OCI-M2 (cell line): ENCODE data around the gene LOXHD1.

Experiments used
- DNase-seq: peaks from one replicate; lab custom pipeline; 2025; ENCODE audit not compliant: unreplicated experiment; lab: John Stamatoyannopoulos, UW

Gene LOXHD1

DNA sequence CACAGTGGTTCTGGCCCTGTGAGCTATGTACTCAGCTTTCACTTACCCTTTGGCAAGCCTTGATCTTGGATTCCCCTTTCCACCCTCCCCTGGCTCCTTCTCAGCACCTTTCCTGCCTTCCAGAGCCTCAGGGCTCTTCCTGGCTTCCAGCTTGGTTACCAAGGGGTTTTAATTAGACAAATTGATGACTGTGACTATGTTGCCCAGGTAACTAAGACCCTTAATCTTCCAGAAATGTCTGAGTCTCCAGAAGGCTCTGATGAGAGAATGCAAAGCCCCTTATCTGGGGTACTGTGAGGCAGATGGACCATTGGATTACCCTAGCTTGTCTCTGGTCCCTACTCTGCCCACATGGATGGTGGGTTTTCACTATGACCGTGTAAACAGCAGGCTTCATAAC is 174.2 kb downstream of the LOXHD1 start:
- no peak for DNase-seq

DNA sequence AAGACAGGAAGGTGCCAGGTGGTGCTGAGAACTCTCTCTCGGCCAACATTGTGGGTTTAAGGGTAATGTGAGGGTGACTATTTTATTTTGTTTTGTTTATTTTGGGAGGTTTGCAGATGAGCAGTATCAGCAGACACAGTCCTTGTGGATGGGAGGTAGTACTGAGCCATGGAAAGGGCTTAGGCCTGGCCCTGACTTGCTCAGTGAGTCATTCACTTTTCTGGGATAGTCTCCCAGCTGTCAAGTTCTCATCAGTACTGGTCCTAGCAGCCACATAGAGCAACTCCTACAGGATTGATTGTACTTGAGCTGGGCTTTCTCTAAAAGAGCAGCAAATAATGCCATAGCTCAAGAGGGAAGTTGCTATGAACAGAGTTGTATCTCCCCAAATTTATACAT is 175.2 kb downstream of the LOXHD1 start:
- no peak for DNase-seq

DNA sequence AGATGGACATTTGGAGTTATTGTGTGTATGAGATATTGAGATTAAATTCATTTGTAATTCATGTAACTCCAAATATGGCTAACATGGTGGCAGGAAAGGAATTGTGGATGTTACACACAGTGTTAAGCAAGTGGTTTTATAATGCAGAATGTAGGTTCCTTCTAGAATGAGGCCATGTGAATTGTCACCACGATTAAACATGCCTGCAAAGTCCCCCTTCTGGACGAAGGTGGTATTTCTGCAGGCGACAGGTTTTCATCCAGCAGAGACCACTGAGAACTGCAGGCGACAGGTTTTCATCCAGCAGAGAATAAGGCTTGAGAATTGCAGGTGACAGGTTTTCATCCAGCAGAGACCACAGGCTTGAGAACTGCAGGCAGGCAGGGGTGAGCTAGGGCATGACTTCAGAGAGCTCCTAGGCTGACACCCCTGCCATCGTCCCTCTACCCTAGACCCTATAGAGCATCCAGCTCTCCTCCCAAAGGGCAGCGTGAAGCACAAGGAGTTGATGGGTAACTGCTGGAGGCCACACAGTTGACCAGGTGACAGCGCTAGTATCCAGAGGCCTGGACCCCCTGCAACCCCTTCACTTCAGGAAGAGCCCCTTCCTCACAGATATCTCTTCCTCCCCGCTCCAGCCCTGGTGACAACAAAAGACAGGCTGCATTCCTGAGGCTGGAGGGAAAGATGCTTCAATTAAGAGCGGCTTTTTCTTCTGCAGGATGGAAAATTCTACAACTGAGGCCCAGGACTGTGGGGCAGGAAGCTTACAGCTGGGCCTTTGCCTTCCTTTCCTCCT is 175.8 kb downstream of the LOXHD1 start:
- no peak for DNase-seq

DNA sequence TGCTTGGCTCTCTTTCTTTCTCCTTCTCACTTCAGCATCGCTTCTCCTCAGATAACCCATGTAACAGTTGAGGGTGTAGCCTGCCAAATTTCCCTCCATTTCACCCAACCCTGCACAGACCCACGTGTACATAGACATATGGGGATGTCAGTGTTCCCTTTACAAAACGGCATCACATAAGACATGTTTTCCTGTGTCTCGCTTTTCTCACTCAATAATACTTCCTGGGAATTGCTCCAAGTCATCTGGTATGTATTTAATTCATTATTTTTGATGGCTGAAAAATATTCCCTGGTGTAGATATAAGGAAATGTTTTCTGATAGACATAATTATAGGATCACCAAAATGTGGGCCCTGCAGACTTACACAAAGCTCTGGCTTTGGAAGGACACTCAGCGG is 176.8 kb downstream of the LOXHD1 start:
- DNase-seq: no peak

DNA sequence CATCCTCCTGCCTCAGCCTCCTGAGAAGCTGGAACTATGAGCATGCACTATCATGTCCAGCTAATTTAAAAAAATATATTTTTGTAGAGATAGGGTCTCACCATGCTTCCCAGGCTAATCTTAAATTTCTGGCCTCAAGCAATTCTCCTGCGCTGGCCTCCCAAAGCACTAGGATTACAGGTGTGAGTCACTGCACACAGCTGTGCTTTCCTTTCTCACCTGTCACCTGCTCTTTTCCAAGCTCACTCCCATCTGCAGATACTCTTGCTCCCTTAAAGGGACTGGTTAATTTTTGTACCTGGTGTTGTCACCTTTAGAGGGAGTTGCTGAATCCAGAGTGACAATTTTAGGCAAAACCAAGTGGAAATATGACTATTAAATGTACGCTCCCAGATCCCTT is 178.2 kb downstream of the LOXHD1 start:
- DNase-seq: no peak

DNA sequence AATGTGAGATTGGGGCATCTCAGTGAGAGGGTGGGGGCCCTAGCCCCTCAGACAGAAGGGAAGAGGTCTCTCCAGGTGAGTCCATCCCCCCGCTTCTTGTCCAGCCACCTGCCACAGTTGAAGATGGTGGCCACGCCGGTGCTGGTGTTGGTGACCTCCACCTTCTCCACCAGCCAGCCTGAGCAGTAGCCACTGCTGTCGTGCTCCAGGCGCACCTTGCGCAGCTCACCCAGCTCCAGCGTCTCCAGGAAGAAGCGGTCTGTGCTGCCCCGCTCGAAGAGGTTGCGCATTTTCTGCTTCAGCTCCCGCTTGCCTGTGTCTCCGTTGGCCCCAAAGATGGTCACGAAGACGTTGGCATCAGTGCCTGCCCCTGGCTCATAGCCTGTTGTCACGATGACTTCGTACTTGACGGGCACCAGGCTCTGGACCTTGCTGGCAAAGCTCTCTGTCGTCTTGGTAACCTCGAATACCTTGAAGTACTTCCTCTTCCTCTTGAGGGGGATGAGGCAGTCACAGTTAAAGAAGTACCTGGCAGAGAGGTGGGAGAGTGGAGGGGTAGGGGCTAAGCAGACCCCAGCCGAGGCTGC is 179.5 kb downstream of the LOXHD1 start:
- no peak for DNase-seq

DNA sequence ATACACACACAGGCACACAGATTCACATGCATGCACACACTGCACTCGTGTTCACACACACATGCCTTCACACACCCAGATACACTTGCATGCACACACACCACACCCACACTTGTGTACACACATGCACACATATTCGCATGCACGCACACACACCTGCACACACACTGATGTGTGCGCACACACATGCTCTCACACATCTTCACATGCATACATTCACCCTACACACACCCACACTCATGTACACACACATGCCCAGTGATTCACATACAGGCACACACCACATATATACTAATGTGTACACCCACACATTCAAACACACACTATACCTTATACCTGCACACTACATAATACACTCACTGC is 181.6 kb downstream of the LOXHD1 start:
- no peak for DNase-seq

DNA sequence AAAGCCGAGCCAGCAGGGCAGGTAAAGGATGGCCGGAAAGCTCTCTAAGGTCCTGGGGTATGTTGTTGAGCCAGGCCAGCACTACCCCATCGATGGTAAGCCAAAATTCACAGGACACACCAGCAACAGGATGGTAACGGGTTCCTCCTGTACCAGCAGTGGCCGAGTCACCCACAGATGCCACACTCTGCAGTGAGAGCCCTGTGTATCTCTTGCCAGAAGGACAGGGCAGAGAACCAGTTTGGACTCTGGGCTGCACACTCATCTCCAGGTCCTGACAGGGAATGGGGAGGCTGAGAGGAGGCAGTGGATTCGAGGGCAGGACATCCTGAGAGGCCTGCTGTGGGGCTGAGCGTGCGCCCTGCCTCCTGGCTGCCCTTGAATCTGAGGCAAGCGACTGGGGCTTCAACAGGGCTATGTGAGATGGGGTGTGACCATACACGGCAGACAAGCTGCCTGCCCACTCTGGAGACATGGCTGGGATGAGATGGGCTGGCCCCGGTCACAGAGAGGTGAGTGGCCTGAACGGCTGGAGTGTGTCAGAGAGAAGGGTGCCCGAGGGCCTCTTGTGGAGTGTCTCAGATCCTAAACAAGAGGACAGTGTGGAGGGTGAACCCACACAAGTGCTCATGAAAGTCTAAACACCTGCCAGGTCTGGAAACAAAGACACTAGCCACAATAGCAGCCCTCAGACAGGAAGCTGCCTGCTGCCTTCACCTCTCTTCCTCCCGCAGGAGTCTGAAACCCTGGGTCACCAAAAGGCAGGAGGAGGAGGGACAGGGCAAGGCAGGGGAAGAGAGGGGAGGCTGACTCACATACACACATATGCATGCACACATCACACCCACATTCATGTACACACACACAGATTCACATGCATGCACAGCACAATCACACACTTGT is 182.3 kb downstream of the LOXHD1 start:
- DNase-seq: no peak

DNA sequence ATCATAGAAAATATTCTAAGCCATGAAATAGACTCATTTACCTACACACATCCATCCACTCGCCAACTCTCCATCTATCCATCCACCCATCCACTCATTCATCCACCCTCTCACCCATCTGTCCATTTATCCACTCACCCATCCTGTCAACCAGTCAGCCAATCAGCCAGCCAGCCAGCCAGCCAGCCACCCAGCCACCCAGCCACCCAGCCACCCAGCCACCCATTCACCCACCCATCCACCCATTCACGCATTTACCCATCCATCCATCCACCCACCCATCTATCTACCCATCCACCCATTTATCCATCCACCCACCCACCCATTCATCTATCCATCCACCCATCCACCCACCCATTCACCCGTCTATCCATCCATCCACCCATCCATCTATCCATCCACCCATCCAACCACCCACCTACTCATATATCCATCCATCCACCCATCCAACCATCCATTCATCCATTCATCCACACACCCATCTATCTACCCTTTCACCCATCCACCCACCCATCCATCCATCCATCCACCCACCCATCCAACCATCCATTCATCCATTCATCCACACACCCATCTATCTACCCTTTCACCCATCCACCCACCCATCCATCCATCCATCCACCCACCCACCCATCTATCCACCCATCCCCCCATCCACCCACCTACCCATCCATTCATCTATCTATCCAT is 185.1 kb downstream of the LOXHD1 start:
- no peak for DNase-seq

DNA sequence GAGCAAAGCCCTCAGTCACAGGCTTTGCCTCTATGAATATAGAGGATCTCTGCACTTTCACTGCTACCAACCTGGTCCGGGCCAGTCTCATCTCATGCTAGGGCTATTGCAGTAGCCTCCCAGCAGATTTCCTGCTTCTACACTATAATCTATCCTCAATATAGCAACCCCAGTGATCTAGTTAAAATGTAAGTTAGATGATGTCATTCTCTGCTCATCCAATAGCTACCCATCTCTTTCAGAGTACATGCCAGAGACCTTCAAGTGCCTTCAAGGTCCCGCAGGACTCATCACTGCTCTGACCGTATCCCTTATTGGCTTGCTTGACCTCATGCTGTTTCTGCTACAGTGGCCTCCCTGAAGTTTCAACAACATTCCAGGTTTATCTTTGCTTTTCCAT is 186.3 kb downstream of the LOXHD1 start:
- no peak for DNase-seq

DNA sequence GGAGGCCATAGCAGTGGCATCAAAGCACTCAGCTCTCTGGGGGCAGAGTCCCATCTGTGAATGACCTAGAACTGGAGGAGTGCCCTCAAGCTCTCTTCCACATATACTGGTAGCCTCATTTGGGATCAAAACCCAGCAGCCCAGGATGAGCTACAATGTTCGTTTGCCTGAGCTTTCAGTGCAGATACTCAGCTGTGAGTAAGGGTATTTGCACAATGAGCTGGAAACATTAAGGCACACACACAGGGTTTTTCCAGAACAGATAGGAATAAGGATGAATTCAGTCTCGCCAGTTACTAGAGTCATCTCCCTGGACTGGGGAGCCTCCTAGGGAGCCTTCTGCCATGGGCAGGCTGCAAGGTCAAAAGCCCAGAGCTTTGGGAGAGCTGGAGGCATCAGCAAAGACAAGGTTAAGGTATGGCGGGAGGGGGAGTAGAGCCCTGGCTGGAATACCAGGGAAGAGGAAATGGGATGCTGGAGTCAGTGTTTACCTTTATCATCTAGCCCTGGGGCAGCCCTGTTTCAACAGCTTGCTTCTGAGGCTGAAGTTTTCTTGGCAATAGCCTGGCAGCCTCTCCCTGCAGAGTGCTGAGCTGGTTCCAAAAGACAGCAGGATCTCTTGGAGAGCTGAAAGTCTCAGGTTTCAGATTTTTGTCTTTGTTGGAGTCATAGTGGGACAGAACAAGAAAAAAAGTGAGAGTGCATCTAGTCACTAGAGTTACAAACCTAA is 187.7 kb downstream of the LOXHD1 start:
- DNase-seq: no peak

DNA sequence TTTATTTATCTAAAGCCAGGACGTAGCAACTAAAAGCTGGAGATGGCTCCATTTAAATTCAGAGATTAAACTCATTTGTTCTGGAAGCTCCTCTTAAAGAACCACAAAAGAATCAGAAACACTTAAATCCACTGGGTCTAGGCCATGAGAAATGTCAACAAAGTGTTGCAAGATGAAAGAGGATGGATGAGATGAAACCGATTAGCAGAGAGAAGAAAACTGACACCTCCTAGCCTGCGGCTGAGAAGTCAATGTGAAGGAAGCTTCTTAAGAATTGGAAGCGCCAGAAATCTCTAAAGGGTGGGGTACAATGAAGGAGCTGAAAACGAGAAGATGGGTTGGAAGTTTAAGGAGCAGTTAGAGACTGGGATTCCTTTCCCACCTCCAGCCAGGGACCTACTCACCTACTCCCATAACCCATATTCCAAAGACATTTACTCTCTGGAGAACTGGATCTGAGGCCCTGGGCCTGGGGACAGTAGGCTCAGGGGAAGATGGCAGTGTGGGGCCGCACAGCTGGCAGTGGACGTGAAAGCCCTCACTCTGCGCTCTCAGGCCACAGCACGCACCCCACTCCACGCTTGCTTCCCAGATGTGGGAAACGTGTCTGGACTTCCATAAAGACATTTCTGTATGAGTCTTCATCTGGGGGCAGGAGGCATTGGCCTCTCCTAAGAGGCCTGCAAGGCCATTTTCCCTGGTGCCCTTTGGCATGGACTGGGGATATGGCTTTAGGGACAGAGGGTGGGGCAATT is 188.4 kb downstream of the LOXHD1 start:
- DNase-seq: no peak

DNA sequence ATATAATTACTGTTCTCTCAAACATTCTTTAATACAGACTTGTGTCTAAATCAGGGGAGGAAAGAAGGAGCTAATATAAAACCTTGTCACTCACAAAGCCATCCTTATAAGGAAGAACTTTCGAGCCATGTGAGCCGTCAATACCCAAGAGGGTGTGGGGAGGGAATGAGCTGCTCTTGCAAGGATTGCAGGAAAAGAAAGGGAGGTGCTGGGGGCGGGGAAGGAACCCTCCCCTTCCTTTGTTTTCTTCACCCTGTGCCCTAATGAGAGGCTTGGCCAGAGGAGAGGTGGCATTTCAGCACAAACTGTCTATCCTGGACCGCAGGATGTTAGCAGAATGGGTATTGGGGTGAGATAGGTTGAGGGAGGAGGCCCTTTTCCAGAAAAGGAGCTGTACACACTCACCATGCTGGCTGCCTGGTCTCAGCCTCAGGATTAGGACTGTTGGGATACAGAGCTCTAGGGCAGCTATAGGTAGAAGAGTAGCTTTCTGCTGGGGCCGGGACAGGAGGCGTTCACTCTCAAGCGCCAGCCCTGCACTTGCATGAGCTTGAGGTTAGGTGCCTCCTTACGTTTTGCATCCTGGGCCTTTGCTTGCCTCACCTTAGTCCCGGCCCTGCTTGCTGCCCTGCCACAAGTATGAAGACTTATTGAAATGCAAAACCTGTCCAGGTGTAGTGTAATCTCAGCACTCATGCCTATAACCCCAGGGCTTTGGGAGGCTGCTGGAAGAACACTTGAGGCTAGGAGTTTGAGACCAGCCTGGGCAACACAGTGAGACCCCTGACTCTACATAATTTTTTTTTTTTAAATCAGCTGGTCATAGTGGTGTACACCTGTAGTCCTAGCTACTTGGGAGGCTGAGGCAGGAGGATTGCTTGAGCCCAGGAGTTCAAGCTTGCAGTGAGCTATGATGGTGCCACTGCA is 190.5 kb downstream of the LOXHD1 start:
- DNase-seq: no peak

DNA sequence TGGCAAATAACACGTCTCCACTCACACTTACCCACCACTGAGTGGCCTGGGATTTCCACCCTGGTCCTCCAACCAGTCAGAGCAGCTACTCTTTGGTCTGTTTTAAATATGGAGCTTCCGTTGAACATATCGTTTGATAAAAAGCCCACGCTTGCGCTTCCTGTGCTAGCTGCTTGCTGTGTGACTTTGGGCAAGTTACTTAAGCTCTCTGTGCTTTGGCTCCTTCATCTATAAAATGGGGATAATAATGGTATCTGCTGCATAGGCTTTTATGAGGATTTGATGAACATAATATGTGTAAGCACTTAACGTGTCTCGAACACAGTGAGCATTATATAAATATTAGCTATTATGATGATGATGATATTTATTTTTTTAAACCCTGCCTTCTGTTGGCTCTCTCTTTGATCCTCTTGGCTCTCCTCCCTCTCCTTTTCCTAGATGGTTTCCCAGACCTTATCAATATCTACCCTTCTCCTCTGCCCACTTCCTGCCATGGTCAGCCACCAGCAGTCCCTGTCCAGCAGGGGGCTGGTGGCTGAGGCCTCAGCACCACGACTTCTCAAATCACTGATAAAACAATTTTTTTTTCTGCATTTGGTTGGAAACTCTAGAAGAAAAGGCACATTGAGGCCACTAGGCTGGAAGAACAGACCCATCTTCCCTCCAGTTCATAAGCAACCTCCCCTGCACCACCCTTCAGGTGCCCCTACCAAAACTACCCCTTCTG is 191.9 kb downstream of the LOXHD1 start:
- no peak for DNase-seq

DNA sequence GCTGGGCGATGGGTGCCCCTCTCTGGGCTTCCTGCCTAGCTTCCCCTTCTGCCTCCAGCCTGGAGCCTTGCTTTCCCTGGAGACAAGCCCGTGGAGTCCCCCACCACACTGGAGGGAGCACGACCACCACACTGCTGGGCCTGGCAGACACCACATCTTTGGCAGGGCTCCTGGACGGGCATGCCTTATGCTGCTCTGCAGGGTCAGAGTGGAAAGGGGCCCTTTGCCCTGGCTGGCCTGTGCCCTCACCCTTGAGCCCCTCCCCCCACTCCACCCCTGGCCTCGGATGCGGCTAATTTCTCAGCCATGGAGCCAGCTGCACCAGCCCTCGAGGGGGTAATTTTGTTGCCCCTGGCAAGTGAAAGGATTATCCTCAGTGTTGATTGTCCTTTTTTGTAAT is 194.5 kb downstream of the LOXHD1 start:
- no peak for DNase-seq

DNA sequence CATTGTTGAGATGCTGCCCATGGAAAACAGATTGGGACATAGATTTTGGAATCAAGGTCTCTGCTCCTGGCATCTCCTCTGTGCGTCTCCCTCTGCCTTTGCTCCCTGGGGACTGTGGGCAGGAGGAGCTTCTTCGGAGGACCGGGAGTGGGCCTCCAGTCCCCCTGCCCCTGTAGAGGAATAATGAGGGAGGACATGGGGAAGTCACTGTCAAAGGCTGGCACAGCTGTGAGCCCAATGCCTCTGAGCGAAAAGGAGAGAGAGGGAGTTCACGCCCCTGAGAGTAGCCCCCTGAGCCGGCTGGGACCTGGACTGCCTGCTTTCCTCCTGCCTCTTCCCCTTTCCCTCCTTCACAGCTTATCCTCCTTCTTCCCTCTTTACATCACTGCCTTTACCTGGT is 195.0 kb downstream of the LOXHD1 start:
- DNase-seq: no peak

DNA sequence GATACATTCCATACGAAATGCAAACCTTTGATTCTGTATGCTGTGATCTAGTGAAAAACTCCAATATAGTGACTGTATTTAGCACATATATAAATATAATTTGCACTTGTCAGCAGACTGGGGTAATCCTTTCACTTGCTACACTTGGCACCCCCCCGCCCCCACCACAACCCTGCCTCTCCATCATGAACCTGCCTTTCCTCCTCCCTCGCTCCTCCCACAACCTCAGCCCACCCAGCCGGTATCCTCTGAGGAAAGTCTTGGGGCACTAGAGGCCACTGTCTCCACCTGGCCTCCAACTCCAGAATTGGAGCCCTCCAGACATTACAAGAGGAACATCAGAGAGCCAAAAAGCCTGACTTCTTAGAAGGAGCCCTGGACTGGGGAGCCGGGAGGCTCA is 196.3 kb downstream of the LOXHD1 start:
- DNase-seq: no peak

DNA sequence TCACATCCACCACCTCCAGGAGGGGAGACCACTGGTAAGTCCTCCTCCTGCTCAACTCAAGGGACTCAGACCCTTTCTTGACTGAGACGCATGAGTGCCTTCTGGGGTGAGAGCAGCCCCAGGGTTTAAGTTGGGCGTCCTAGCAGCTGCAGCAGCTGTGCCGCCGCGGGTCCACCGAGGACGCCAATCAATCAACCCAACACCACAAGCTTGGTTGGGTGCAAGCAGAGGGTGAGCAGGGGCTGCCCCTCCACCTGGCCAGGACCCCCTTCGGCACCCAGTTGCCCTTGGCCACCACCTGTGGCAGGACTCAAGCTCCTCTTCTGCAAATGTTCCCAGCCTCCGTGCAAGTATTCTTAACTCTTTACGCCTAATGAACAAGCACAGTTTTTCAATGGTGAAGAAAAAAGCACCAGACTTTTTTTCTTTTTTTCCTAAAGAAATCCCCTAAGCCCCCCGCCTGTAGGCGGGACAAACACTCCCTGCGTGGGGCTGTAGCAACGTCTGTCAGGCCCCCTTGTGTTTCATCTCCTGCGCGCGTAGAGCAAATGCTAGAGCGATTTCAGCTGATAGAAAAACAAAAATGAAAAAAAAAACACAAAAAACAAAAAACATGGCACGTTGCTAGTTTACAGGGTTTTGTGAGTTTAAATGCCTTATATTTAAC is 197.1 kb downstream of the LOXHD1 start:
- DNase-seq: no peak
